Osteoblast (primary cell): ENCODE data around the gene LNX2. TPM values are rescaled to one million over a fixed set of nuclear protein-coding genes. Genes with fewer than 3 reads are reported as not detected.

Experiments used
- total RNA-seq: library from RNA; depleted of rRNA; stranded (reverse); fragments of >200 nt; gene quantifications from 2 replicates; pipeline ENCODE4 v1.2.3, GENCODE V29; 2012

LNX2 gene
- total RNA-seq, 1 donor: 15.2 TPM

Other genes with a start within 250 kb of the LNX2 start
- 111 and 115 TPM in 2 replicates for gene GTF3A, start 195.9 kb downstream of the LNX2 start, total RNA-seq
- gene MTIF3, start 170.0 kb downstream of the LNX2 start, total RNA-seq: 63.6 and 65.5 TPM in 2 replicates
- 84.6 and 93.7 TPM in 2 replicates for gene POLR1D, start 1.4 kb upstream of the LNX2 start, total RNA-seq
- not detected in 2 replicates for gene GSX1, start 172.0 kb upstream of the LNX2 start, total RNA-seq